ENCODE results near the gene IFNK. TPM values are rescaled to one million over a fixed set of nuclear protein-coding genes. Genes with fewer than 3 reads are reported as not detected.

IFNK gene, protein sequence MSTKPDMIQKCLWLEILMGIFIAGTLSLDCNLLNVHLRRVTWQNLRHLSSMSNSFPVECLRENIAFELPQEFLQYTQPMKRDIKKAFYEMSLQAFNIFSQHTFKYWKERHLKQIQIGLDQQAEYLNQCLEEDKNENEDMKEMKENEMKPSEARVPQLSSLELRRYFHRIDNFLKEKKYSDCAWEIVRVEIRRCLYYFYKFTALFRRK
- polyA plus RNA-seq (2013): not detected

DNA sequence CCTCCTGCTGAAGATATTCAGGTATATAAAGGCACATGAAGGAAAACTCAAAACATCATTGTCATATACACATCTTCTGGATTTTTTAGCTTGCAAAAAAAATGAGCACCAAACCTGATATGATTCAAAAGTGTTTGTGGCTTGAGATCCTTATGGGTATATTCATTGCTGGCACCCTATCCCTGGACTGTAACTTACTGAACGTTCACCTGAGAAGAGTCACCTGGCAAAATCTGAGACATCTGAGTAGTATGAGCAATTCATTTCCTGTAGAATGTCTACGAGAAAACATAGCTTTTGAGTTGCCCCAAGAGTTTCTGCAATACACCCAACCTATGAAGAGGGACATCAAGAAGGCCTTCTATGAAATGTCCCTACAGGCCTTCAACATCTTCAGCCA is at the start of gene IFNK:
TSS of gene IFNK (plus strand) at position 55 of the 400 bp plus-strand sequence. CDS start at position 102, 47 bp downstream.
- no CpG with 5 or more reads among the region's 2 CpGs for WGBS (ENCODE audit: insufficient coverage)
- peaks cover 0 to 10% (median 2%) of the 10 kb centered on the region in 5 experiments for H3K27me3 ChIP-seq (replicated peaks in 2 of 5; ENCODE audit: control insufficient read depth in 4 of 5, insufficient read depth in 5 of 5, low read length in 4 of 5)
- no peak for DNase-seq
- no peak within 1 kb of the TSS for H3K27ac ChIP-seq (ENCODE audit: insufficient read depth in 1 of 2, low read depth in 1 of 2, low read length in 2 of 2, poor library complexity in 1 of 2, severe bottlenecking in 2 of 2)
- no peak within 1 kb of the TSS for H3K4me3 ChIP-seq (ENCODE audit: control insufficient read depth in 1 of 7, extremely low read depth in 1 of 7, insufficient read depth in 4 of 7, low read depth in 2 of 7, low read length in 6 of 7)
- H3K4me1 ChIP-seq (ENCODE audit: control extremely low read depth in 1 of 4, control insufficient read depth in 4 of 4, insufficient read depth in 4 of 4, low read length in 3 of 4): peaks cover 0 to 14% (median 12%) of the 10 kb centered on the region in 4 experiments
- no peaks in the 10 kb centered on the region for H3K36me3 ChIP-seq (ENCODE audit: control insufficient read depth in 4 of 4, insufficient read depth in 4 of 4, low read length in 3 of 4)
- ChIA-PET POLR2A (no interaction called here), CTCF (interaction anchor here (0.8 to 1.1 kb wide), 2 partner anchors 46 to 51 kb away, joined by 3 read pairs; no protein-coding TSS in a partner anchor)
- no peaks in the 10 kb centered on the region for H3K9me3 ChIP-seq (ENCODE audit: control extremely low read depth in 1 of 5, control insufficient read depth in 4 of 5, insufficient read depth in 2 of 5, low read depth in 1 of 5, low read length in 4 of 5)

DNA sequence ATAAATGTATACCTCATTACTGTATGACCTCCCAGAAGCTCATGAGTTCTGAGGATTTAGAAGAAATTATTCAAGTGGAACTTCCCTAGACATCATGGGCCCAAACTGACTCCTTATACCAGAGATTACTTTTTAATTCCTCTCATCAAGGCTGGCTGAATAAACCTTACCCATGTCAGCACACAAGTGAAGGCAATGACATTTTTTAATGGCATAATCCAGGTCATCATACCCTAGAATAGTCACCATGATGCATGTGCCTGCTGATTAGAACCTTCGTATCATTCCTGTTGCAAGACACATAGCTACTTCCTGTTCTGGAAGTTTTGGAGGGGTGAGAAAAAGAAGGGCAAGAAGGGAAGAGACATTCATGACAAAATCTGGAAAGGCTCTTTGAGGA is 49.8 kb upstream of the IFNK start:
- no peak overlapping the region for H3K4me3 ChIP-seq (ENCODE audit: control insufficient read depth in 1 of 7, extremely low read depth in 1 of 7, insufficient read depth in 4 of 7, low read depth in 2 of 7, low read length in 6 of 7)
- ChIA-PET POLR2A (no interaction called here), CTCF (interaction anchor here (0.7 to 1.4 kb wide), 3 partner anchors 9 to 23 kb away, joined by 3 to 4 read pairs (median 3); no protein-coding TSS in a partner anchor)
- 100% methylated on average over 1 of the region's 1 CpG for WGBS (ENCODE audit: insufficient coverage)
- H3K4me1 ChIP-seq (ENCODE audit: control extremely low read depth in 1 of 4, control insufficient read depth in 4 of 4, insufficient read depth in 4 of 4, low read length in 3 of 4): peaks cover 3 to 22% (median 7%) of the 10 kb centered on the region in 4 experiments
- no peaks in the 10 kb centered on the region for H3K36me3 ChIP-seq (ENCODE audit: control insufficient read depth in 4 of 4, insufficient read depth in 4 of 4, low read length in 3 of 4)
- DNase-seq: no peak
- H3K27me3 ChIP-seq (replicated peaks in 2 of 5; ENCODE audit: control insufficient read depth in 4 of 5, insufficient read depth in 5 of 5, low read length in 4 of 5): no peaks in the 10 kb centered on the region
- H3K27ac ChIP-seq (ENCODE audit: insufficient read depth in 1 of 2, low read depth in 1 of 2, low read length in 2 of 2, poor library complexity in 1 of 2, severe bottlenecking in 2 of 2): no peak overlapping the region
- peaks cover 0 to 13% (median 4%) of the 10 kb centered on the region in 5 experiments for H3K9me3 ChIP-seq (ENCODE audit: control extremely low read depth in 1 of 5, control insufficient read depth in 4 of 5, insufficient read depth in 2 of 5, low read depth in 1 of 5, low read length in 4 of 5)

- ChIA-PET POLR2A (no interaction called here), CTCF (interaction anchor here (1.2 to 1.4 kb wide), 2 partner anchors 8 to 24 kb away, joined by 3 to 5 read pairs; no protein-coding TSS in a partner anchor)
- no peak for DNase-seq
- H3K27me3 ChIP-seq (replicated peaks in 2 of 5; ENCODE audit: control insufficient read depth in 4 of 5, insufficient read depth in 5 of 5, low read length in 4 of 5): no peaks in the 10 kb centered on the region
- no peaks in the 10 kb centered on the region for H3K36me3 ChIP-seq (ENCODE audit: control insufficient read depth in 4 of 4, insufficient read depth in 4 of 4, low read length in 3 of 4)
- no peak overlapping the region for H3K27ac ChIP-seq (ENCODE audit: insufficient read depth in 1 of 2, low read depth in 1 of 2, low read length in 2 of 2, poor library complexity in 1 of 2, severe bottlenecking in 2 of 2)
- H3K4me1 ChIP-seq (ENCODE audit: control extremely low read depth in 1 of 4, control insufficient read depth in 4 of 4, insufficient read depth in 4 of 4, low read length in 3 of 4): peaks cover 1 to 21% (median 8%) of the 10 kb centered on the region in 4 experiments
- WGBS (ENCODE audit: insufficient coverage): 98% methylated on average over 5 of the region's 7 CpGs
- H3K4me3 ChIP-seq (ENCODE audit: control insufficient read depth in 1 of 7, extremely low read depth in 1 of 7, insufficient read depth in 4 of 7, low read depth in 2 of 7, low read length in 6 of 7): no peak overlapping the region
- H3K9me3 ChIP-seq (ENCODE audit: control extremely low read depth in 1 of 5, control insufficient read depth in 4 of 5, insufficient read depth in 2 of 5, low read depth in 1 of 5, low read length in 4 of 5): peaks cover 0 to 13% (median 4%) of the 10 kb centered on the region in 5 experiments
These were observed 49.0 kb upstream of the IFNK start for GRCh38 chr9:27475057-27475595.

GRCh38 chr9:27476870-27477515 is 47.1 kb upstream of the IFNK start:
- Histone ChIP-seq H3K27ac (ENCODE audit: insufficient read depth in 1 of 2, low read depth in 1 of 2, low read length in 2 of 2, poor library complexity in 1 of 2, severe bottlenecking in 2 of 2) (no peak overlapping the region), H3K9me3 (ENCODE audit: control extremely low read depth in 1 of 5, control insufficient read depth in 4 of 5, insufficient read depth in 2 of 5, low read depth in 1 of 5, low read length in 4 of 5) (peaks cover 0 to 13% (median 4%) of the 10 kb centered on the region in 5 experiments), H3K4me1 (ENCODE audit: control extremely low read depth in 1 of 4, control insufficient read depth in 4 of 4, insufficient read depth in 4 of 4, low read length in 3 of 4) (peaks cover 0 to 8% (median 4%) of the 10 kb centered on the region in 4 experiments), H3K4me3 (ENCODE audit: control insufficient read depth in 1 of 7, extremely low read depth in 1 of 7, insufficient read depth in 4 of 7, low read depth in 2 of 7, low read length in 6 of 7) (no peak overlapping the region), H3K36me3 (ENCODE audit: control insufficient read depth in 4 of 4, insufficient read depth in 4 of 4, low read length in 3 of 4) (no peaks in the 10 kb centered on the region), H3K27me3 (replicated peaks in 2 of 5; ENCODE audit: control insufficient read depth in 4 of 5, insufficient read depth in 5 of 5, low read length in 4 of 5) (no peaks in the 10 kb centered on the region)
- CTCF ChIA-PET: no interaction called here
- 100% methylated on average over 3 of the region's 6 CpGs for WGBS (ENCODE audit: insufficient coverage)
- POLR2A ChIA-PET: interaction anchor here (0.7 kb wide), 1 partner anchor 46 kb away, joined by 3 read pairs; no protein-coding TSS in a partner anchor
- DNase-seq: no peak

DNA sequence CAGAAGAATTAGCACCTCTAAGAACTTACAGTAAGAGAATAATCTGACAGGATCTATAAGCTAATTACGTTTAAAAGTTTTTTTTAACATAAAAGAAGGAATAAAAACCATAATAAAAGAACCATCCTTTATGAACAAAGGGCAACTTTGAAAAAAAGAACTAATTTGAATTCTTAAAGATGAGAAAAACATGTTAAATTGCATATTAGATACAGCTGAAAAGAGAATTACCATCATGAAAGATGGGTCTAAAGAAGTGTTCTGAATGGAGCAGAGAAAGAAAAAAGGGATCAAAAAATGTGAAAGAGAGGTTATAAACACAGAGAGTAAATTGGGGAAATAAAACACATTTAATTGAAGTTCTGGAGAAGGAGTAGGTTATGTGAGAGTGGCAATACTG is 45.8 kb upstream of the IFNK start:
- CTCF ChIA-PET: interaction anchor here (0.9 to 1.2 kb wide), 2 partner anchors 11 to 46 kb away, joined by 3 read pairs; partner anchors contain the start of gene IFNK
- no peaks in the 10 kb centered on the region for H3K36me3 ChIP-seq (ENCODE audit: control insufficient read depth in 4 of 4, insufficient read depth in 4 of 4, low read length in 3 of 4)
- POLR2A ChIA-PET: no interaction called here
- DNase-seq: no peak
- no peaks in the 10 kb centered on the region for H3K27me3 ChIP-seq (replicated peaks in 2 of 5; ENCODE audit: control insufficient read depth in 4 of 5, insufficient read depth in 5 of 5, low read length in 4 of 5)
- H3K4me1 ChIP-seq (ENCODE audit: control extremely low read depth in 1 of 4, control insufficient read depth in 4 of 4, insufficient read depth in 4 of 4, low read length in 3 of 4): peaks cover 0 to 5% (median 2%) of the 10 kb centered on the region in 4 experiments
- no peak overlapping the region for H3K4me3 ChIP-seq (ENCODE audit: control insufficient read depth in 1 of 7, extremely low read depth in 1 of 7, insufficient read depth in 4 of 7, low read depth in 2 of 7, low read length in 6 of 7)
- no CpG with 5 or more reads among the region's 1 CpG for WGBS (ENCODE audit: insufficient coverage)
- H3K27ac ChIP-seq (ENCODE audit: insufficient read depth in 1 of 2, low read depth in 1 of 2, low read length in 2 of 2, poor library complexity in 1 of 2, severe bottlenecking in 2 of 2): no peak overlapping the region
- H3K9me3 ChIP-seq (ENCODE audit: control extremely low read depth in 1 of 5, control insufficient read depth in 4 of 5, insufficient read depth in 2 of 5, low read depth in 1 of 5, low read length in 4 of 5): peaks cover 0 to 13% (median 4%) of the 10 kb centered on the region in 5 experiments

- 91% methylated on average over 1 of the region's 2 CpGs for WGBS (ENCODE audit: insufficient coverage)
- POLR2A ChIA-PET: no interaction called here
- DNase-seq: no peak
- no peak overlapping the region for H3K4me3 ChIP-seq (ENCODE audit: control insufficient read depth in 1 of 7, extremely low read depth in 1 of 7, insufficient read depth in 4 of 7, low read depth in 2 of 7, low read length in 6 of 7)
- H3K27me3 ChIP-seq (replicated peaks in 2 of 5; ENCODE audit: control insufficient read depth in 4 of 5, insufficient read depth in 5 of 5, low read length in 4 of 5): no peaks in the 10 kb centered on the region
- no peak overlapping the region for H3K27ac ChIP-seq (ENCODE audit: insufficient read depth in 1 of 2, low read depth in 1 of 2, low read length in 2 of 2, poor library complexity in 1 of 2, severe bottlenecking in 2 of 2)
- peaks cover 0 to 13% (median 4%) of the 10 kb centered on the region in 5 experiments for H3K9me3 ChIP-seq (ENCODE audit: control extremely low read depth in 1 of 5, control insufficient read depth in 4 of 5, insufficient read depth in 2 of 5, low read depth in 1 of 5, low read length in 4 of 5)
- peaks cover 0 to 15% (median 4%) of the 10 kb centered on the region in 4 experiments for H3K4me1 ChIP-seq (ENCODE audit: control extremely low read depth in 1 of 4, control insufficient read depth in 4 of 4, insufficient read depth in 4 of 4, low read length in 3 of 4)
- CTCF ChIA-PET: interaction anchor here (1.4 to 1.5 kb wide), 3 partner anchors 7 to 49 kb away, joined by 4 to 5 read pairs (median 4); no protein-coding TSS in a partner anchor
- H3K36me3 ChIP-seq (ENCODE audit: control insufficient read depth in 4 of 4, insufficient read depth in 4 of 4, low read length in 3 of 4): no peaks in the 10 kb centered on the region
These were observed 41.4 kb upstream of the IFNK start for GRCh38 chr9:27482709-27483108.

Data from common myeloid progenitor, CD34-positive (primary cell).